Transverse colon (tissue), 4 donors: Measurements from ENCODE around the gene WLS.

Source experiments
- EP300 ChIP-seq: sonication (generic); formaldehyde crosslinking; IDR thresholded peaks from one replicate; pipeline ENCODE4 v1.6.1; 2017; ENCODE audit warnings: antibody characterized with exemption, low read depth
- POLR2A ChIP-seq: fragments of 450-650 bp; IDR thresholded peaks from one replicate; pipeline ENCODE4 v1.6.1; 2016; ENCODE audit warnings: antibody characterized with exemption, mild to moderate bottlenecking, moderate library complexity
- POLR2AphosphoS5 ChIP-seq, 3 donors: sonication (generic); formaldehyde crosslinking; IDR thresholded peaks; one replicate each; pipeline ENCODE4 v1.6.1; 2016; ENCODE audit warnings: antibody characterized with exemption in 3 of 3
- TF ChIP-seq, protein P1 (sequence below), 5 experiments: fragments of 200-600 bp in 3 of 5; fragments of 450-650 bp in 2 of 5; sonication (generic) in 3 of 5; IDR thresholded peaks; 1 replicate in 2 of 5; 2 replicates in 3 of 5; pipeline ENCODE4 v1.5.1; 2016 to 2017; ENCODE audit warnings: antibody characterized with exemption in 5 of 5, inconsistent platforms in 3 of 5, mild to moderate bottlenecking in 2 of 5, moderate library complexity in 1 of 5

DNA sequence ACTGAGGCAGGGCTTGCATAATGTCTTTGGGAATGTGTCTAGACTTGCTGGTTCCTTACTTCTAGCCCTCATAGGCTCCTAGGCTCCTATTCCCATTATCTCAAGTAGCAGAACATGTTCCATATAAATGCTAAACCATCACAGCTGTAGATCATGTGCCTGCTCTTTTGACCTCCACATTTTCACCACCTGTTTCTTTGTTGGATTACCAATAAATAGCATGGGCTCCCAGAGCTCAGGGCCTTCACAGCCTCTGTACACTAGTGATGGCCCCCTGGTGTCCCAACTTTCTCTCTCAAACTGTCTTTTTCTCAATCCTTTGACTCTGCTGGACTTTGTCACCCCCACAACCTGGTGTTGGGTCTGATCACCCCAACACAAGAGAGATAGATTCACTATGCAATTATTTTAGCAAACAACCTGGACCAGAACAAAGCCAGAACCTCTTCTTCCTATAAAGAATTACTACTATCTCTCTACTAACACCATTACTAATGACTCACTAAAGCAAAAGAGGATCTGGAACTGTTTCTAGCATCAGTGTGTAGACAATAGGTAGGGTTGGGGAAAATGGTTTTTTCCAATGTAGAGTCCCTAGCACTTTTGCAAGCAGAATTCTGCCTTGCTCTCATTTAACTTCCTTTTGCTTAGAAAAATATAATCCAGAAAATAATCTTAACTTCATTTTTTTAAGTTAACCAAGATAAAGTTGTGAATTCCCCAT is 51.7 kb downstream of the WLS start:
- TF ChIP-seq, protein P1, sequence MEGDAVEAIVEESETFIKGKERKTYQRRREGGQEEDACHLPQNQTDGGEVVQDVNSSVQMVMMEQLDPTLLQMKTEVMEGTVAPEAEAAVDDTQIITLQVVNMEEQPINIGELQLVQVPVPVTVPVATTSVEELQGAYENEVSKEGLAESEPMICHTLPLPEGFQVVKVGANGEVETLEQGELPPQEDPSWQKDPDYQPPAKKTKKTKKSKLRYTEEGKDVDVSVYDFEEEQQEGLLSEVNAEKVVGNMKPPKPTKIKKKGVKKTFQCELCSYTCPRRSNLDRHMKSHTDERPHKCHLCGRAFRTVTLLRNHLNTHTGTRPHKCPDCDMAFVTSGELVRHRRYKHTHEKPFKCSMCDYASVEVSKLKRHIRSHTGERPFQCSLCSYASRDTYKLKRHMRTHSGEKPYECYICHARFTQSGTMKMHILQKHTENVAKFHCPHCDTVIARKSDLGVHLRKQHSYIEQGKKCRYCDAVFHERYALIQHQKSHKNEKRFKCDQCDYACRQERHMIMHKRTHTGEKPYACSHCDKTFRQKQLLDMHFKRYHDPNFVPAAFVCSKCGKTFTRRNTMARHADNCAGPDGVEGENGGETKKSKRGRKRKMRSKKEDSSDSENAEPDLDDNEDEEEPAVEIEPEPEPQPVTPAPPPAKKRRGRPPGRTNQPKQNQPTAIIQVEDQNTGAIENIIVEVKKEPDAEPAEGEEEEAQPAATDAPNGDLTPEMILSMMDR (IDR thresholded peaks at IDR 0.05), result no peak
- TF ChIP-seq POLR2A (no peak), EP300 (no peak), POLR2AphosphoS5 (IDR thresholded peaks at IDR 0.05) (no peak)
